H1 (cell line): Measurements from ENCODE around the gene TDRD1. TPM values are rescaled to one million over a fixed set of nuclear protein-coding genes. Genes with fewer than 3 reads are reported as not detected.

Experiments
- CTCF ChIA-PET: fragments of 300-600 bp; sonication (Branson Sonifier 250); formaldehyde crosslinking; loops from one replicate; lab custom pipeline; 2021; ENCODE audit not compliant: partially characterized antibody; lab: Charles Lee
- POLR2A ChIA-PET: fragments of 300-600 bp; sonication (Branson Sonifier 250); formaldehyde crosslinking; loops from one replicate; lab custom pipeline; 2021; ENCODE audit warnings: inconsistent platforms; ENCODE audit not compliant: partially characterized antibody; lab: Charles Lee
- DNase-seq, 2 experiments: peaks; one replicate each; pipeline versions ENCODE4 v3.0.0 to v3.0.0-alpha.2; 2010 to 2022; ENCODE audit warnings: low spot score in 2 of 2, low read depth in 1 of 2, mixed read lengths in 1 of 2
- FAIRE-seq: peaks from 2 replicates; lab custom pipeline; 2011; peaks lifted over from hg19 to GRCh38; lab: Jason Lieb, UNC
- H2AFZ ChIP-seq: 2 replicates; pipeline ENCODE4 v1.8.1; 2012; ENCODE audit warnings: low read length, inconsistent platforms
- H2AK5ac ChIP-seq: 2 replicates; pipeline ENCODE4 v1.6.1; 2013; ENCODE audit warnings: low read depth, low read length
- H2BK120ac ChIP-seq: replicated peaks from 2 replicates; pipeline ENCODE3; 2013; ENCODE audit warnings: low read depth, low read length, inconsistent platforms
- H2BK12ac ChIP-seq: 2 replicates; pipeline ENCODE4 v1.6.1; 2013; ENCODE audit warnings: low read depth, low read length
- H2BK15ac ChIP-seq: 2 replicates; pipeline ENCODE4 v1.6.1; 2013; ENCODE audit warnings: low read length
- H2BK20ac ChIP-seq: 2 replicates; pipeline ENCODE4 v1.6.1; 2013; ENCODE audit warnings: low read length
- H2BK5ac ChIP-seq: 2 replicates; pipeline ENCODE4 v1.6.1; 2013; ENCODE audit warnings: low read depth, low read length
- H3K14ac ChIP-seq: 2 replicates; pipeline ENCODE4 v1.6.1; 2013; ENCODE audit warnings: inconsistent platforms; ENCODE audit not compliant: insufficient read length
- H3K18ac ChIP-seq: 2 replicates; pipeline ENCODE4 v1.6.1; 2013; ENCODE audit warnings: low read length; ENCODE audit errors: extremely low read depth
- H3K23ac ChIP-seq: 2 replicates; pipeline ENCODE4 v1.6.1; 2013; ENCODE audit warnings: inconsistent platforms; ENCODE audit not compliant: insufficient read length
- H3K23me2 ChIP-seq: 2 replicates; pipeline ENCODE4 v1.6.1; 2013; ENCODE audit warnings: low read depth, low read length
- H3K27ac ChIP-seq: 2 replicates; pipeline ENCODE4 v1.6.1; 2011; ENCODE audit warnings: low read depth, low read length, inconsistent platforms
- H3K27me3 ChIP-seq, 4 experiments: replicated peaks in 1 of 4; 1 replicate in 1 of 4; 2 replicates in 3 of 4; pipeline versions ENCODE4 v1.6.1 to v1.8.1; 2011 to 2013; ENCODE audit warnings: low read length in 3 of 4, mild to moderate bottlenecking in 3 of 4, inconsistent platforms in 2 of 4, mixed read lengths in 2 of 4, moderate library complexity in 1 of 4; ENCODE audit not compliant: control insufficient read depth in 3 of 4, insufficient read depth in 3 of 4; ENCODE audit errors: extremely low read depth in 1 of 4
- H3K36me3 ChIP-seq, 4 experiments: 2 replicates each; pipeline versions ENCODE4 v1.6.1 to v1.8.1; 2011 to 2013; ENCODE audit warnings: mild to moderate bottlenecking in 4 of 4, low read length in 3 of 4, moderate library complexity in 2 of 4, control low read depth in 1 of 4, inconsistent platforms in 1 of 4; ENCODE audit not compliant: insufficient read depth in 4 of 4, control insufficient read depth in 2 of 4
- H3K4ac ChIP-seq: replicated peaks from 2 replicates; pipeline ENCODE3; 2013; ENCODE audit warnings: low read length, low read depth, mixed read lengths, inconsistent platforms; ENCODE audit not compliant: insufficient read length
- H3K4me1 ChIP-seq, 4 experiments: replicated peaks in 1 of 4; 1 replicate in 1 of 4; 2 replicates in 3 of 4; pipeline versions ENCODE4 v1.6.1 to v1.8.1; 2011 to 2013; ENCODE audit warnings: low read length in 3 of 4, inconsistent platforms in 2 of 4, mixed read lengths in 1 of 4; ENCODE audit not compliant: insufficient read depth in 4 of 4, control insufficient read depth in 3 of 4
- H3K4me2 ChIP-seq, 2 experiments: 2 replicates each; pipeline versions ENCODE4 v1.6.1 to v1.8.1; 2011 to 2013; ENCODE audit warnings: low read depth in 2 of 2, low read length in 2 of 2, control low read depth in 1 of 2, inconsistent platforms in 1 of 2, mild to moderate bottlenecking in 1 of 2; ENCODE audit not compliant: insufficient read depth in 1 of 2
- H3K4me3 ChIP-seq, 4 experiments: fragments of 200-600, 300-600 bp in 1 of 4; sonication (generic), shearing (Covaris generic), sonication (Bioruptor Twin) in 1 of 4; 2 replicates each; pipeline versions ENCODE4 v1.5.1 to v1.8.1; 2011 to 2016; ENCODE audit warnings: low read length in 4 of 4, low read depth in 3 of 4, control low read depth in 2 of 4, inconsistent platforms in 2 of 4, mild to moderate bottlenecking in 2 of 4, mixed read lengths in 1 of 4, moderate library complexity in 1 of 4; ENCODE audit not compliant: insufficient read depth in 2 of 4; ENCODE audit errors: extremely low read depth in 1 of 4
- H3K56ac ChIP-seq: replicated peaks from 2 replicates; pipeline ENCODE3; 2013; ENCODE audit warnings: low read depth, mild to moderate bottlenecking, mixed read lengths, low read length, inconsistent platforms; ENCODE audit not compliant: insufficient read length
- H3K79me1 ChIP-seq: 2 replicates; pipeline ENCODE4 v1.6.1; 2013; ENCODE audit warnings: low read depth, low read length, control low read depth
- H3K79me2 ChIP-seq, 2 experiments: 2 replicates each; pipeline versions ENCODE4 v1.6.1 to v1.8.1; 2012 to 2013; ENCODE audit warnings: low read length in 2 of 2, mild to moderate bottlenecking in 2 of 2, inconsistent platforms in 1 of 2; ENCODE audit not compliant: insufficient read depth in 2 of 2, control insufficient read depth in 1 of 2
- H3K9ac ChIP-seq, 4 experiments: replicated peaks in 1 of 4; 1 replicate in 1 of 4; 2 replicates in 3 of 4; pipeline versions ENCODE4 v1.6.1 to v1.8.1; 2011 to 2013; ENCODE audit warnings: low read depth in 3 of 4, low read length in 3 of 4, control low read depth in 2 of 4, mild to moderate bottlenecking in 2 of 4, moderate library complexity in 2 of 4, inconsistent platforms in 1 of 4; ENCODE audit errors: extremely low read depth in 1 of 4
- H3K9me3 ChIP-seq, 2 experiments: 2 replicates each; pipeline versions ENCODE4 v1.6.1 to v1.8.1; 2012 to 2013; ENCODE audit warnings: mild to moderate bottlenecking in 2 of 2, moderate library complexity in 2 of 2, control low read depth in 1 of 2, inconsistent platforms in 1 of 2, low read depth in 1 of 2, low read length in 1 of 2, mixed read lengths in 1 of 2; ENCODE audit not compliant: insufficient read depth in 2 of 2
- H4K20me1 ChIP-seq, 2 experiments: replicated peaks in 1 of 2; 2 replicates each; pipeline versions ENCODE3 to v1.8.1; 2011 to 2013; ENCODE audit warnings: inconsistent platforms in 2 of 2, low read length in 2 of 2, mild to moderate bottlenecking in 1 of 2; ENCODE audit not compliant: insufficient read depth in 2 of 2, control insufficient read depth in 1 of 2
- H4K5ac ChIP-seq: 2 replicates; pipeline ENCODE4 v1.6.1; 2013; ENCODE audit warnings: low read length, low read depth, mixed read lengths, inconsistent platforms; ENCODE audit not compliant: insufficient read length
- H4K8ac ChIP-seq: 2 replicates; pipeline ENCODE4 v1.8.0; 2013; ENCODE audit warnings: mild to moderate bottlenecking, moderate library complexity, low read length, inconsistent platforms; ENCODE audit not compliant: insufficient read depth; ENCODE audit errors: extremely low read depth
- H4K91ac ChIP-seq: replicated peaks from 2 replicates; pipeline ENCODE3; 2013; ENCODE audit warnings: low read length, mixed read lengths, inconsistent platforms; ENCODE audit not compliant: insufficient read length
- BACH1 ChIP-seq: IDR thresholded peaks from 2 replicates; pipeline ENCODE4 v1.6.1; 2012; ENCODE audit warnings: low read length, improper control_type of control experiment
- EGR1 ChIP-seq: IDR thresholded peaks from 2 replicates; pipeline ENCODE4 v1.6.1; 2011; ENCODE audit warnings: low read depth, low read length, borderline replicate concordance
- GABPA ChIP-seq: IDR thresholded peaks from 2 replicates; pipeline ENCODE4 v1.6.1; 2011; ENCODE audit warnings: mild to moderate bottlenecking, low read length, moderate library complexity, borderline replicate concordance; ENCODE audit not compliant: insufficient read depth
- GTF2F1 ChIP-seq: IDR thresholded peaks from 2 replicates; pipeline ENCODE4 v1.6.1; 2012; ENCODE audit warnings: low read depth, low read length, improper control_type of control experiment, borderline replicate concordance
- HDAC6 ChIP-seq: IDR thresholded peaks from one replicate; pipeline ENCODE4 v1.7.1; 2012; ENCODE audit warnings: low read depth, mild to moderate bottlenecking, inconsistent platforms, low read length, moderate library complexity
- SIRT6 ChIP-seq: IDR thresholded peaks from one replicate; pipeline ENCODE4 v1.7.1; 2012; ENCODE audit warnings: low read length, inconsistent platforms
- SP1 ChIP-seq: IDR thresholded peaks from 2 replicates; pipeline ENCODE4 v1.6.1; 2011; ENCODE audit warnings: low read depth, low read length
- SRF ChIP-seq: IDR thresholded peaks from 2 replicates; pipeline ENCODE4 v1.6.1; 2011; ENCODE audit warnings: mild to moderate bottlenecking, low read depth, low read length, moderate library complexity
- TCF12 ChIP-seq: IDR thresholded peaks from 2 replicates; pipeline ENCODE4 v1.6.1; 2011; ENCODE audit warnings: low read depth, mild to moderate bottlenecking, low read length
- USF2 ChIP-seq: IDR thresholded peaks from 2 replicates; pipeline ENCODE4 v1.6.1; 2011; ENCODE audit warnings: low read length, improper control_type of control experiment
- WGBS, 2 experiments: shearing (Covaris generic) in 1 of 2; methylation state at CpG; one replicate each; pipeline versions ENCODE4 v1.1.6 to v1.1.7; 2013 to 2015; ENCODE audit warnings: low lambda C conversion rate in 2 of 2, mixed read lengths in 2 of 2, inconsistent platforms in 1 of 2, low coverage in 1 of 2, missing lambda C conversion rate in 1 of 2; ENCODE audit not compliant: insufficient replicate concordance in 2 of 2, insufficient coverage in 1 of 2, insufficient read length in 1 of 2; ENCODE audit errors: extremely low coverage in 1 of 2, missing lambda C conversion rate in 1 of 2; 5-methylcytosine and 5-hydroxymethylcytosine counted together
- polyA plus RNA-seq, 7 experiments: library from polyadenylated mRNA; depleted of rRNA in 3 of 7; stranded (reverse) in 5 of 7; unstranded in 2 of 7; fragments of >200 nt in 5 of 7; fragments of 200-250 nt in 2 of 7; gene quantifications; 1 replicate in 5 of 7; 2 replicates in 1 of 7; 4 replicates in 1 of 7; pipeline versions ENCODE4 v1.2.1 to v1.2.3, GENCODE V29; 2011 to 2013; ENCODE audit warnings: missing spikeins in 2 of 7, mixed read lengths in 2 of 7
- total RNA-seq: library from RNA; stranded (reverse); fragmentation: NEBNext Ultra II Directional; extraction: Animal tissue kit (Norgen Biotek cat#: 25700); gene quantifications from 2 replicates; pipeline ENCODE4 v1.2.1, GENCODE V29; 2021

Gene TDRD1
- total and polyA plus RNA-seq, 2 of the 8 experiments (the other 6 are each of a cell fraction or from before 2014, with no cell fraction given) = 0.02 to 0.71 TPM

GRCh38 chr10:114212153-114212552, 33.0 kb downstream of the TDRD1 start:
- ChIA-PET POLR2A (interaction anchor here (1.6 kb wide), 1 partner anchor 10 kb away, joined by 4 read pairs; no protein-coding TSS in a partner anchor), CTCF (interaction anchor here (0.5 to 1.1 kb wide), 3 partner anchors 16 to 176 kb away, joined by 3 to 4 read pairs (median 3); no protein-coding TSS in a partner anchor)
- no peak overlapping the region for H3K4me3 ChIP-seq

More at GRCh38 chr10:114212153-114212552, 33.0 kb downstream of the TDRD1 start:
- no peaks in the 10 kb centered on the region for H3K9me3 ChIP-seq
- TF ChIP-seq BACH1 = no peak
- TF ChIP-seq SP1 = no peak
- TF ChIP-seq EGR1 = no peak
- no peak for TF ChIP-seq USF2
- TF ChIP-seq SIRT6 = no peak
- TF ChIP-seq TCF12 = no peak
- no peak for TF ChIP-seq GTF2F1
- no peak for TF ChIP-seq HDAC6
- no peak for TF ChIP-seq SRF
- TF ChIP-seq GABPA = no peak
- TF ChIP-seq, all 59 proteins: peak for 0
- DNase-seq = no peak
- no peak for FAIRE-seq
- H3K23me2 ChIP-seq = no peaks in the 10 kb centered on the region
- no peak overlapping the region for H2AK5ac ChIP-seq
- H4K91ac ChIP-seq = no peak overlapping the region
- WGBS, 2 experiments = 97% methylated on average over 2 of the region's 2 CpGs; no CpG with 5 or more reads in 1 of the 2 experiments
- H4K8ac ChIP-seq = no peak overlapping the region
- H2BK12ac ChIP-seq = no peak overlapping the region
- no peaks in the 10 kb centered on the region for H3K36me3 ChIP-seq
- H3K14ac ChIP-seq = no peak overlapping the region
- H3K27me3 ChIP-seq = no peaks in the 10 kb centered on the region
- no peak overlapping the region for H3K4ac ChIP-seq
- H3K23ac ChIP-seq = no peak overlapping the region
- no peak overlapping the region for H2BK5ac ChIP-seq
- no peak overlapping the region for H4K5ac ChIP-seq
- no peak overlapping the region for H3K18ac ChIP-seq
- no peaks in the 10 kb centered on the region for H3K79me2 ChIP-seq
- H4K20me1 ChIP-seq = no peaks in the 10 kb centered on the region
- no peaks in the 10 kb centered on the region for H3K79me1 ChIP-seq
- no peak overlapping the region for H2BK20ac ChIP-seq
- H3K56ac ChIP-seq = no peak overlapping the region
- no peak overlapping the region for H3K4me2 ChIP-seq
- H2BK15ac ChIP-seq = no peak overlapping the region
- no peak overlapping the region for H2BK120ac ChIP-seq
- no peak overlapping the region for H2AFZ ChIP-seq
- H3K27ac ChIP-seq = no peak overlapping the region
- H3K4me1 ChIP-seq = peaks cover 0 to 3% (median 1%) of the 10 kb centered on the region in 4 experiments; a peak in 2 of 7 replicates
- no peak overlapping the region for H3K9ac ChIP-seq
